Ishikawa (cell line): Measurements from ENCODE around the gene TMEM221.

ENCODE experiments used
- CEBPB ChIP-seq: IDR thresholded peaks from 2 replicates; pipeline ENCODE4 v1.6.1; 2012
- CREB1 ChIP-seq: IDR thresholded peaks from 2 replicates; pipeline ENCODE4 v1.6.1; 2012; ENCODE audit warnings: low read depth
- EGR1 ChIP-seq: IDR thresholded peaks from 2 replicates; pipeline ENCODE4 v1.6.1; 2012
- EP300 ChIP-seq: IDR thresholded peaks from 2 replicates; pipeline ENCODE4 v1.6.1; 2012; ENCODE audit warnings: borderline replicate concordance
- FOXM1 ChIP-seq: IDR thresholded peaks from 2 replicates; pipeline ENCODE4 v1.6.1; 2012; ENCODE audit warnings: low read depth, borderline replicate concordance
- NFIC ChIP-seq: IDR thresholded peaks from 2 replicates; pipeline ENCODE4 v1.6.1; 2012
- RAD21 ChIP-seq: IDR thresholded peaks from 2 replicates; pipeline ENCODE4 v1.6.1; 2012; ENCODE audit warnings: low read depth
- TAF1 ChIP-seq: IDR thresholded peaks from 2 replicates; pipeline ENCODE4 v1.6.1; 2012; ENCODE audit warnings: low read depth, mild to moderate bottlenecking
- TCF12 ChIP-seq: IDR thresholded peaks from 2 replicates; pipeline ENCODE4 v1.6.1; 2012; ENCODE audit warnings: low read depth
- TEAD4 ChIP-seq: IDR thresholded peaks from 2 replicates; pipeline ENCODE4 v1.6.1; 2012
- USF1 ChIP-seq: IDR thresholded peaks from 2 replicates; pipeline ENCODE4 v1.6.1; 2012
- YY1 ChIP-seq: IDR thresholded peaks from 2 replicates; pipeline ENCODE4 v1.6.1; 2012; ENCODE audit warnings: low read depth
- ZBTB7A ChIP-seq: IDR thresholded peaks from 2 replicates; pipeline ENCODE4 v1.6.1; 2012; ENCODE audit warnings: low read depth
- TF ChIP-seq, protein P1 (sequence below): IDR thresholded peaks from 2 replicates; pipeline ENCODE4 v1.6.1; 2012
- TF ChIP-seq, protein P2 (sequence below): IDR thresholded peaks from 2 replicates; pipeline ENCODE4 v1.6.1; 2012; ENCODE audit warnings: low read depth, mild to moderate bottlenecking

The TMEM221 gene

DNA sequence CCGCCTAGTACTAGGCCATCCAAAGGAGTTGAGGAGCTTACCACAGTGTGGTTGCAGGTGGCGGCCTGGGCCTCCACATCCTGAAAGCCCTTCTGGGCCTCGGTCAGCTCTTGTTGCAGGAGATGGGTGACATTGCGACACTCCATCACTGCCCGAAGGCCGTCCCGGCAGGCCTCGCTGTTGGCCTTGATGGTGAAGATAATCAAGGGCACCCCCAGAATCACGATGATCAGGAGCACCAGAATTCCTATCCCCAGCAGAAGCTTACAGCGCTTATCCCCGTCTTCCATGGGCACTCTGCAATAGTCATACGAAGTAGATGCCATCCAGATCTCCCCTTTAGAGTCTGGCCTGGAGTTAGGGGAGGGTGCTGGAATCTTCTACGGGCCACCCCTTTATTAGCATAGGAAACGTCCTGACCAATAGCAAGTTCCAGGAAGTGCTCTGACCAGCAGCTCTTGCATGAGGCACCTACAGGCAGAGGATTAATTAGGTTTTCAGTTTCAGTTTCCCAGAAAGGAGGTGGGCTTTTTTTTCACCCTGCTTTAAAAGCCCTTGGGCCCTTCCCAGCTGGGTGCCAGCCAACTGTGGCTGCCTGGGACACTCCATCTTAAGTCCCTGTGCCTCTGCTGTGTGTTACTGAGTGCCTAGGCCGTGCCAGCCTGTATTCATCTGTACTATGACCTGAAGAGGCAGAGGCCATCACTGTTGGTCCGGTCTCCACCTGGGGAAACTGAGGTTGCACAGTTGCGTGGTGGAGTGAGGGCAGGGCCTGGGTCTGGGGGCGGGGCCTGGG, 43.0 kb downstream of the TMEM221 start, which contains the start of gene BST2:
BST2 (minus strand) TSS at position 381 of the 796 bp plus-strand sequence; CDS start at position 326, 55 bp downstream.
- TF ChIP-seq YY1 (peak; percentile 37; the same call in 1 of the 2 replicates), USF1 (no peak), NFIC (peak; percentile 69), CREB1 (no peak), TCF12 (0 out of 2 replicates have a peak, but pooled peaks have one; percentile 27), CEBPB (peak; percentile 34; the same call in 1 of the 2 replicates), ZBTB7A (no peak), EGR1 (no peak)
- TF ChIP-seq, protein P1, sequence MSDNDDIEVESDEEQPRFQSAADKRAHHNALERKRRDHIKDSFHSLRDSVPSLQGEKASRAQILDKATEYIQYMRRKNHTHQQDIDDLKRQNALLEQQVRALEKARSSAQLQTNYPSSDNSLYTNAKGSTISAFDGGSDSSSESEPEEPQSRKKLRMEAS: peak; percentile 57
- TF ChIP-seq, protein P2, sequence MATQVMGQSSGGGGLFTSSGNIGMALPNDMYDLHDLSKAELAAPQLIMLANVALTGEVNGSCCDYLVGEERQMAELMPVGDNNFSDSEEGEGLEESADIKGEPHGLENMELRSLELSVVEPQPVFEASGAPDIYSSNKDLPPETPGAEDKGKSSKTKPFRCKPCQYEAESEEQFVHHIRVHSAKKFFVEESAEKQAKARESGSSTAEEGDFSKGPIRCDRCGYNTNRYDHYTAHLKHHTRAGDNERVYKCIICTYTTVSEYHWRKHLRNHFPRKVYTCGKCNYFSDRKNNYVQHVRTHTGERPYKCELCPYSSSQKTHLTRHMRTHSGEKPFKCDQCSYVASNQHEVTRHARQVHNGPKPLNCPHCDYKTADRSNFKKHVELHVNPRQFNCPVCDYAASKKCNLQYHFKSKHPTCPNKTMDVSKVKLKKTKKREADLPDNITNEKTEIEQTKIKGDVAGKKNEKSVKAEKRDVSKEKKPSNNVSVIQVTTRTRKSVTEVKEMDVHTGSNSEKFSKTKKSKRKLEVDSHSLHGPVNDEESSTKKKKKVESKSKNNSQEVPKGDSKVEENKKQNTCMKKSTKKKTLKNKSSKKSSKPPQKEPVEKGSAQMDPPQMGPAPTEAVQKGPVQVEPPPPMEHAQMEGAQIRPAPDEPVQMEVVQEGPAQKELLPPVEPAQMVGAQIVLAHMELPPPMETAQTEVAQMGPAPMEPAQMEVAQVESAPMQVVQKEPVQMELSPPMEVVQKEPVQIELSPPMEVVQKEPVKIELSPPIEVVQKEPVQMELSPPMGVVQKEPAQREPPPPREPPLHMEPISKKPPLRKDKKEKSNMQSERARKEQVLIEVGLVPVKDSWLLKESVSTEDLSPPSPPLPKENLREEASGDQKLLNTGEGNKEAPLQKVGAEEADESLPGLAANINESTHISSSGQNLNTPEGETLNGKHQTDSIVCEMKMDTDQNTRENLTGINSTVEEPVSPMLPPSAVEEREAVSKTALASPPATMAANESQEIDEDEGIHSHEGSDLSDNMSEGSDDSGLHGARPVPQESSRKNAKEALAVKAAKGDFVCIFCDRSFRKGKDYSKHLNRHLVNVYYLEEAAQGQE: no peak

DNA sequence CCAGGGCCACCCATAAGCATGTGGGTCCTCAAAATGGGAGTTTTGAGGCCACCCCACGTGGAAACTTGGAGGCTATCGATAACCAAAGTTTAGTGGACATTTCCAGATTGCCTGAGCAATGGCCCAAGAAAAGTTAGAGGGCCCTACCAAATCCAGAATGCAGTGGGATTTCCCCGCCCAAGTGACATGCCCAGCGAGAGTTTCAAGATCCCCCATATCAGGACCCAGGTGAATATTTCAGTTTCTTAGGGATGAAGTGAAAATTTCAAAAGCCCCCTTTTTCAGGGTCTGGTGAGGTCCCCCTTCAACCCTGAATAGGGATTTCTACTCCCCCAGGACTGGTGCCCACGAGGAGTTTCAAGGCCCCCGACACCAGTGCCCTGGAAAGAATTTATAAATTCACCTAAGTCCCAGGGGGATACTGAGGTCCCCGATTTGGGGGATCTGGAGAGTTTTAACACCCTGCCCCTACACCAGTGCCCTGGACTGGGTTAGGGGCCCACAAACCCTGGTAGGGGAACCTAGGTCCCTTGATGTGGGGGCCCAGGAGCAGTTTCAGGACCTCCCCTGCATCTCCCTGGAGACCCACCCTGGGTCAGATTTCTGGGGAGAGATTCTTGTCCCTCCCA, 43.7 kb downstream of the TMEM221 start:
- no peak for TF ChIP-seq NFIC
- no peak for TF ChIP-seq CEBPB
- TF ChIP-seq USF1: no peak
- TF ChIP-seq TCF12: no peak
- no peak for TF ChIP-seq ZBTB7A
- no peak for TF ChIP-seq RAD21
- TF ChIP-seq TAF1: no peak
- TF ChIP-seq, protein P1: no peak

DNA sequence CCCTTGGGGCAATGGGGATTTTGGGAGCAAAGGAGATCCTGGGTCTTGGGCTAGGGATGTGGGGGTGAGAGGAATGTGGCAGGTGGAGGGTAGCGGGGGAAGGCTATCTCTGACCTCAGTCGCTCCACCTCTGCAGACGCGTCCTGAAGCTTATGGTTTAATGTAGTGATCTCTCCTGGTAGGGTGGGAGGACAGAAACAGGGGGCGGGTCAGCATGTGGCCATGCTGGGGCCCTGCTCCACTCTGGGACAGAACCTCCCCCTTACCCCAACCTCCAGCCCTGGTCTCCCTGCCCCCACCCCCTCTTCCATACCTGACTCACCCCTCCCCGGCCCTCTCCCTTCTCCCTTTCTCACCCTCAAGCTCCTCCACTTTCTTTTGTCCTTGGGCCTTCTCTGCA, 44.5 kb downstream of the TMEM221 start:
- TF ChIP-seq TCF12 (no peak), NFIC (no peak), TAF1 (no peak), TEAD4 (no peak), RAD21 (no peak), USF1 (no peak), CREB1 (no peak), ZBTB7A (no peak), EP300 (no peak), EGR1 (no peak), CEBPB (no peak), YY1 (no peak), FOXM1 (no peak)
- TF ChIP-seq, protein P1: no peak
- TF ChIP-seq, protein P2: no peak

DNA sequence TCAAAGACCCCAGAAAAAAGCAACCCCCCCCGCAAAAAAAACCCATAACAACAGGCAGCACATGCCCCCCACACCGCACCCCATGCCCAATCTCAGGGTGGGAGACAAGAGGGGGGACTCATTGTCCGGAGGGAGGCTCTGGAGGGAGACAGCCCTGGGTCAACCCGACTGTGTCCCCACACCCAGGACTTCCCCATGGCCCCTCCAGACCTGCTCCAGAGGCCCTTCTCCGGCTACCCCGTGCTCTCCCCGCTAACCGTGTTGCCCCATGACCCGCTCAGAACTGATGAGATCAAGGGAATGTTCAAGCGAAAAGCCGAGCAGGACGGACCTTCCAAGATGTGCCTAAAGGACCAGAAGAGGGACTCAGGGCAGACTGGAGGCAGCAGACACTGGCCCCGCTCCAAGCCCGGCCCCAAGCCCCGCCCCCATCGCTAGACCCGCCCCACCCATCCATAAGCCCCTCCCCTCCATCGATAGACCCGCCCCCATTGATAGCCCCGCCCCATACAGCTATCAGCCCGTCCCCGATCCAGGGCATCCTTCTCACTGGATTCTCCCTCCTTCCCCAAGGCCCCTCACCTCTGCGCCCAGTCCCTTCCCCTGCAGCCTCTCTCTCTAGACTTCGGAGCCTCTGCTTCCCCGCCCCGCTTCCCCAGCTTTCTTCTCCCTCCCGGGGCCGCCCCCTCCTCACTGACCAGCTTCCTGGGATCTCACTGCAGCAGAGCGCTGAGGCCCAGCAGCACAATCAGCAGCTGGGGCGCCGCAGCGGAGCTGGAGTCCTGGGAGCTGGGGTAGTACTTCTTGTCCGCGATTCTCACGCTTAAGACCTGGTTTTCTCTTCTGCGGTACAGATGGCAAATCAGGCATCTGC, 45.2 kb downstream of the TMEM221 start:
- TF ChIP-seq YY1 (no peak), TEAD4 (no peak), EP300 (no peak), TCF12 (no peak), USF1 (no peak), RAD21 (no peak), FOXM1 (no peak), CREB1 (no peak), CEBPB (no peak)
- TF ChIP-seq, protein P2: no peak
- TF ChIP-seq, protein P1: no peak
